HG03342 (cell line): ENCODE results near the gene ZNF451.
"Not testable (repeated sequence)": the region's sequence is repeated elsewhere in the genome, so short reads cannot be mapped to it uniquely, and the experiment has no call there.

Source experiments
- ATAC-seq: cut with Tn5 transposase; IDR thresholded peaks from one replicate; pipeline ENCODE4 v1.9.1; 2021; ENCODE audit warnings: mild to moderate bottlenecking, moderate library complexity; ENCODE audit not compliant: unreplicated experiment

The ZNF451 gene, protein sequence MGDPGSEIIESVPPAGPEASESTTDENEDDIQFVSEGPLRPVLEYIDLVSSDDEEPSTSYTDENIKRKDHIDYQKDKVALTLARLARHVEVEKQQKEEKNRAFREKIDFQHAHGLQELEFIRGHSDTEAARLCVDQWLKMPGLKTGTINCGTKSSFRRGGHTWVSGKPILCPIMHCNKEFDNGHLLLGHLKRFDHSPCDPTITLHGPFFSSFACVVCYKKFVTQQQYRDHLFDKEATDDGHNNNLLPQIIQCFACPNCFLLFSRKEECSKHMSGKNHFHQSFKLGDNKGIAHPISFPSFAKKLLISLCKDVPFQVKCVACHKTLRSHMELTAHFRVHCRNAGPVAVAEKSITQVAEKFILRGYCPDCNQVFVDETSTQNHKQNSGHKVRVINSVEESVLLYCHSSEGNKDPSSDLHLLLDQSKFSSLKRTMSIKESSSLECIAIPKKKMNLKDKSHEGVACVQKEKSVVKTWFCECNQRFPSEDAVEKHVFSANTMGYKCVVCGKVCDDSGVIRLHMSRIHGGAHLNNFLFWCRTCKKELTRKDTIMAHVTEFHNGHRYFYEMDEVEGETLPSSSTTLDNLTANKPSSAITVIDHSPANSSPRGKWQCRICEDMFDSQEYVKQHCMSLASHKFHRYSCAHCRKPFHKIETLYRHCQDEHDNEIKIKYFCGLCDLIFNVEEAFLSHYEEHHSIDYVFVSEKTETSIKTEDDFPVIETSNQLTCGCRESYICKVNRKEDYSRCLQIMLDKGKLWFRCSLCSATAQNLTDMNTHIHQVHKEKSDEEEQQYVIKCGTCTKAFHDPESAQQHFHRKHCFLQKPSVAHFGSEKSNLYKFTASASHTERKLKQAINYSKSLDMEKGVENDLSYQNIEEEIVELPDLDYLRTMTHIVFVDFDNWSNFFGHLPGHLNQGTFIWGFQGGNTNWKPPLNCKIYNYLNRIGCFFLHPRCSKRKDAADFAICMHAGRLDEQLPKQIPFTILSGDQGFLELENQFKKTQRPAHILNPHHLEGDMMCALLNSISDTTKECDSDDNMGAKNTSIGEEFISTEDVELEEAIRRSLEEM

DNA sequence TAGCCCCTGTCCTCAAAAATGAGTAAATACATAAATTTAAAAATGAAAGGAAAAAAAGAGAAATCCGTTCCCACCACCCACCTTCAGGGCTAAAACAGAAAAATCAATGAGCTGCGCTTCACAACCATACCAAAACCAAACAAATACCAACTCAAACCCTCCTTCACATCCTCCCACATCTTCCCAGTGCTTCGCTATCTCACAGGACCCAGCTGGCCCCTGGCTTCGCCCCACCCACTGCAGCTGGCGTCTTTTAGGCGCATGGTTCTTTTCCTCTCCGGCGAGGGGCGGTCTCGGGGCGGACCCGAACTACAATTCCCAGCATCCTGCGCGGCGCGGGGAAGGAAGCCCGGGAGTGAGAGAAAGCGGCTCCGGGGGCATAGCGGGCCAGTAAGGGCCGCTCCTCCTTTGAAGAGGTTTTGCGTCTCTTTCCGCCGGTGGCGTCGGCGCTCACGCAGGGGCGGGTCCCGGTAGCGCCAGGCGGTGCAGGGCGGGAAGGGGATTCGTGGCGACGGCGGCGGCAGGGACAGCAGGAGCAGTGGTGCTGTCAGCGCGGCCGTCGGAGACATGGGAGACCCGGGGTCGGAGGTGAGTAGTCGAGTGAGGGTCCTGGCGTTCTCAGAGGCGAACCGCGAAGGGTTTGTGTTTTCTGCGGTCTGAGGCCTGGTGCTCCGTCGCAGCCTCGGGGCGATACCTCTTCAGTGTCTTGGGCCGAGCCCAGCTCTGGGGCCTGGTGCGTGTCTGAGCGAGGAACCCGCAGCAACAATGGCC lies at the start of gene ZNF451:
TSS of gene ZNF451 (plus strand) at position 502 of the 771 bp plus-strand sequence. CDS start at position 568, 66 bp downstream.
- ATAC-seq: peak; percentile 89

DNA sequence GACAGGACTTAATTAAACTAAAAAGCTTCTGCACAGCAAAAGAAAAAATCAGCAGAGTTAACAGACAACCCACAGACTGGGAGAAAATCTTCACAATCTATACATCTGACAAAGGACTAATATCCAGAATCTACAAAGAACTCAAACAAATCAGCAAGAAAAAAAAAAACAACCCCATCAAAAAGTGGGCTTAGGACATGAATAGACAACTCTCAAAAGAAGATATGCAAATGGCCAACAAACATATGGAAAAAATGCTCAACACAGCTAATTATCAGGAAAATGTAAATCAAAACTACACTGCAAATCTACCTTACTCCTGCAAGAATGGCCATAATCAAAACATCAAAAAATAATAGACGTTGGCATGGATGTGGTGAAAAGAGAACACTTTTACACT lies 45.9 kb upstream of the ZNF451 start:
- ATAC-seq: not testable (repeated sequence)

DNA sequence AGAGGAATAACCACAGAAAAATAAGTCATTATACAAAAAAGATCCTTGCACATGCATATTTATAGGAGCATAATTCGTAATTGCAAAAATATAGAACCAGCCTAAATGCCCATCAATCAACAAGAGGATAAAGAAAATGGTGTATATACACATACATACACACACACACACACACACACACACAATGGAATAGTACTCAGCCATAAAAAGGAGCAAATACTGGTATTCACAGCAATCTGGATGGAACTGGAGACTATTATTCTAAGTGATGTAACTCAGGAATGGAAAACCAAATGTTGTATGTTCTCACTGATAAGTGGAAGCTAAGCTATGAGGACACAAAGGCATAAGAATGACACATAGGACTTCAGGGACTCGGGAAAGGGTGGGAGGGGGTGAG lies 45.4 kb upstream of the ZNF451 start:
- no peak for ATAC-seq

DNA sequence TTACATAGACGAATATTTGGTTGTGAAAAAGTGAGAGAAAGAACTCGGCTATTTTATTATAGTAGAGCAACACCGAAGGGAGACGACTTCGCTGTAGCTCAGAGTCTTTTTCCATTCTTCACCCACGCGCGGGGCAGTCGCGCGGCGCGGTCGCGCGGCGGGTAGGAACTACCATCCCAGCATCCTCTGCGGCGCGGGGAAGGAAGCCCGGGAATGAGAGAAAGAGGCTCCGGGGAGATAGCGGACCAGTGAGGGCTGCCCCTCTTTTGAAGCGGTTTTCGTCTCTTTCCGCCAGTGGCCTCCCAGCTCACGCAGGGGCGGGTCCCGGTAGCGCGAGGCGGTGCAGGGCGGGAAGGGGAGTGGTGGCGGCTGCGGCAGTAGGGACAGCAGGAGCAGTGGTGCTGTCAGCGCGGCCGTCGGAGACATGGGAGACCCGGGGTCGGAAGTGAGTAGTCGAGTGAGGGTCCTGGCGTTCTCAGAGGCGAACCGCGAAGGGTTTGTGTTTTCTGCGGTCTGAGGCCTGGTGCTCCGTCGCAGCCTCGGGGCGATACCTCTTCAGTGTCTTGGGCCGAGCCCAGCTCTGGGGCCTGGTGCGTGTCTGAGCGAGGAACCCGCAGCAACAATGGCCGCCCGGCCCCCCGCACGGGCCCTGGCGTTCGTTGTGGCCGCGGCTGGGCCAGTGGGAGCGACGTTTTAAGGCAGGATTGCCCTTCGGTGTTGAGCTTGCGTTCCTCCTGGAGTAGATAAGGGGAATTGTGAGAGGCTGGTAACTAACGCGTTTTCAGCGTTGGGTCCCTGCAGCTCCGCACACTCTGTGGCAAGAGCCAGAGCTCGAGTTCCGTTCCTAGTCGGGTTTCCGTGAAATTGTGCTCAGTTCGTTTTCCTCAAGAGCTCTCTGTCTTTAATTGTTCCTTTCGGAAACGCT lies 43.4 kb upstream of the ZNF451 start, which contains the start of gene KIAA1586:
TSS of gene KIAA1586 (plus strand) at position 362 of the 925 bp plus-strand sequence. CDS start at position 425, 63 bp downstream.
- ATAC-seq: peak; percentile 86

DNA sequence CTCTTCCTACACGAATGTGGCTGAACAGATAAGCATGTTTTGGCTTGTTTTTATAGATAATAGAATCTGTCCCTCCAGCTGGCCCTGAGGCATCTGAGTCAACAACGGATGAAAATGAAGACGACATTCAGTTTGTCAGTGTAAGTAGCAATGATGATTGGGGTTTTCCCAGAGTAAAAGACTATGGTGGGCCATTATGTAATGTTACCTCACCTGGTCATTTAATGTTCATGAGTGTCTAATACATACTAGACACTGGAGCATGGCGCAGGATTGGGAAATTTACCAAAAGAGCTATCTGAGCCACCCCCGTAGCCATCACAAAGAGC lies 42.8 kb upstream of the ZNF451 start:
- ATAC-seq: peak; percentile 27

DNA sequence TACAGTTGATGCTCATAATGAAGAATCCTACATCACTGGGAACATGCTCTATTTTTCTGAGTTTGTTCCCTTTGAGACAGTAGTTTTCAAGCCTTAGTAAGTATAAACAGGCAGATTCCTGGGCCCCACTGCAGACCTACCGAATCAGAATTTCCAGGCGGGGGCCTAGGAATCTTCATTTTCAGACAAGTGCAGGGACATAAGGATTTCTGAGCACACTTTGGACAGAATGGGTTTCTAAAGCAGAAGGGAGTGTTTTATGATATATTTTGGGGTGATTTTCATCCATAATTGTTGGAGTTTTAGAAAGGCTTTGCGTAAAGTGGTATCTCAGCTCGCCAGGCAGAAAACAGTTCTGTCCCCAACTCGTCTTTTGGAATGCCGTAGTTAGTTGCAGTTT lies 42.1 kb upstream of the ZNF451 start:
- not testable (repeated sequence) for ATAC-seq

DNA sequence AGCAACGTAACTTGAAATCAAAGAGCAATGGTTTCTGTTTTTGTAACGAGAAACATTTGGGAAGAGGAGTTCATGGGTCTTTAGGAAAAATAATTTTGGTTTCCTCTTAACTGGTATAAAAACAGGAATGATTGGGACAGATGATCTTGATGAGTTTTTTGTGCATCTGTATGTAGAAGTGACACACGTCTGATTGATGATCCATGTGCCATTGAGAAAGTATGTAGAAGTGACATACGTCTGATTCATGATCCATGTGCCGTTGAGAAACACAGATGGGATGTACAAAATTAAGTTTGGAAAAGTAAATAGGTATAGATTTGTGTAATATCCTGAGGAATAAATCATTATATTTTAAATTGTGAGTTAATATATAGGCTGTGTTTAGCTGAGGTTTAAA lies 41.4 kb upstream of the ZNF451 start:
- ATAC-seq: no peak

DNA sequence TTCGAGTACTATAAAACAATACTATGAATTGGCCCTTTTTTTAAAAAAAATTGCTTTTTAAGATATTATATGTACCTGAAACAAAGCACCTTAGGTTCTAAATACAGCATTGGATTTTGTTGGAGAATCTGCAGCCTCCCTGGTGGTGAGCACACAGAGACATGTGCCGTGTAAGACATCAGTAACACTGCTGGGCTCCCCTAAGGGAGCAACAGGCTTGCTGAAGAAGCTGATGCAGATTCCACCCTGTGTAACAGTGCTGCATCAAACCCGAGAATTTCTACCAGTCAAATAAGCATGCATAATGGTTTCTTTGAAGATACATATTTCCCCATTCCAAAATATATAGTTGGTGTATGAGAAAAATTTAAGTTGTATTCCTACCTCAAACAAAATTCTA lies 26.1 kb upstream of the ZNF451 start:
- no peak for ATAC-seq

DNA sequence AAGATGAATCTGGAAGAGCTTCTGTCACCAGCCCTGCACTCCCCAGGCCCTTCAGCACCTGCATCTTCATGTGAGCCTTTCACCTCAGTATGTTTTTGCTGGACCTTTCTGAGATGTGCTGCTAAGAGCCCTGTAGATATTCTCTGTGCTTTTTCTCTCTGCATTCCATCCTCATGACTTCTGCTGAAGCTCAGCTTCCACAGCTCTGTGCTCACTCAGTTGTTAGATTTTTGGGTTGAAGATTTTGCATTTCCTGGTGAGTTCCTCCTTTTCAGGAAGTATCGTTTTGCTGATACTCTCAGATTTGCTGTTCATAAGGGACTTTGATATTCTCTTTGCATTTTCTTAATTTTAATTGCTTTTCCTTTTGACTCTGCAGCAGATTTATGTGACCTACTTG lies 25.2 kb upstream of the ZNF451 start:
- no peak for ATAC-seq

DNA sequence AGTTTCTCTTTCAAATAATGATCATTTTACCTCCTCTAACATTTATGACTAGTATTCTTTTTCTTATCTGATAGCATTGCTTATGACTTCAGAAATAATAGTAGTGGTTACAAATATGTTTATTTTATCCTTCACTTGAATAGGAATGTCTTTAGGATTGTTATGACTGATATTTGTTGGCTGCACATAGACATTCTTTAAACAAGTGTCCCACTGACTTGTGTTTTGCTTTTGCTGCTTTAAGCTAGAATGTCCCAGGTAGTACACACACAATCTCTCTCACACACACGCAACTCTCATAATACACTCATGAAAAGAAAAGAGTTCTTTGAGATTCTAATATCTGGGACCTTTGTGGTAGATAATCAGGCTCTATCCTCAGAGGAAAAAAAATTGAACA lies 21.9 kb upstream of the ZNF451 start:
- ATAC-seq: no peak

DNA sequence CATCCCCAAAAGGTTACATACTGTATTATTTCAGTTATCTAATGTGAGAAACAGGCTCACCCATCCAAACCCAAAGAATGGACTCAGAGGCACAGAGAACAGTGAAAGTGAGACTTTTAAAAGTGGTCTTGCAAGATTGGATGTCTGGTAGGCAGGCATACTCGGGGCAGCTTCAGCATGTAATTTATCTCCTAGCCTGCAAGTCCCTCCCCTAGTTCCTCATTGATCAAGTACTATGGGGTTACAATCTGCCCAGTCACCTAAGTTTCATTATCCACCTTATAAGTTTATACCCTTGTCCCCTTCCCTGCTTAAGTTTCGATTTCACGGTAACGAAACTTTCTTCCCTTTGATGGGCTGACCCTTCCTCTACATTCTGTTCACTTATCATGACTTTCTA lies 20.8 kb upstream of the ZNF451 start:
- ATAC-seq: no peak

DNA sequence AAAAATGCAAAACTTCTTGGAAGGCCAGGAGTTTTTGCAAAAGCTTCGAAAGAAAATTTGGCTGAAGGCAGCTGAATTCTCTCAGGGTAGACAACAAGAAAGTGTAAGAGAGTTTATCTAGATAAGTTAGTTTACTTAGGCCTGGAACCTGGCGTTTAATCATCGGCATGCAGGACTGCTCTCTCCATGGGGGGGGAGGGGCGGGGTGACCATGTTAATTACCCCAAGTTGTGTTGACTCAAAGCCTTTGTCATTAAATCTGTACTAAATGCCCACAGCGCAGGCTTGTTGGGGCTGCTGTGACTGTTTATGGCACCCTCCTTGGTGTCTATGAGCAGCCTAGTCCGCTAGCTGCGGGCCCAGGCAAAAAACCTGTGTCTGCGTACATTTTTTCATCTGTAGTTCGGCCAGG lies 20.1 kb upstream of the ZNF451 start:
- ATAC-seq: no peak

DNA sequence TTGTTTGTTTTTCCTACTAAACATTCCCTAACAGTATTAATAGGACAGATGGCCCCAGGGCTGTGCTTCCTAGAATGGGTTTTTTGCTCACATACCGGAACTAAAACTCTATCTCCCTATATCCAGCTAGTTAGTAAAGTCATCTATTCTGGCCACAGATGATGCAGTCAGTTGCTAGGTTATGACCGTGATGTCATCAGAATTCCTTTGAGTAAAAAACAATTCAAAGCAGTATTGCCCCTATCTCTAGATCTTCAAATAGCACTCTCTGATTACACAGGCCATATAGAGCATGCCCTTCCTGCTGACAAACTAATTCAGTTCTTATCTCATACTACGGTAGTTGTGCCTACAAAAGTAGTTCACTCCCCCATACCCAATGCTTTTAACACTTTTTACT lies 17.9 kb upstream of the ZNF451 start:
- no peak for ATAC-seq

DNA sequence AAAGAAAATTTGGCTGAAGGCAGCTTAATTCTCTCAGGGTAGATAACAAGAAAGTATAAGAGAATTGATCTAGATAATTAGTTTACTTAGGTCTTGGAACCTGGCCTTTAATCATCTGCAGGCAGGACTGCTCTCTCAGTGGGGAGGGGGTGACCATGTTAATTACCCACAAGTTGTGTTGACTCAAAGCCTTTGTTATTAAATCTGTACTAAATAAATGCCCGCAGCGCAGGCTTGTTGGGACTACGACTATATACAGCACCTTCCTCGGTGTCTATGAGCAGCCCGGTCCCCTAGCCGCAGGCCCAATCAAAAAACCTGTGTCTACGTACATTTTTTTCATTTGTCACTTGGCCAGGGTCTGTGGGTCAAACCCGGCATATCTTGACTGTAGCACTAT lies 15.6 kb upstream of the ZNF451 start:
- ATAC-seq: no peak

DNA sequence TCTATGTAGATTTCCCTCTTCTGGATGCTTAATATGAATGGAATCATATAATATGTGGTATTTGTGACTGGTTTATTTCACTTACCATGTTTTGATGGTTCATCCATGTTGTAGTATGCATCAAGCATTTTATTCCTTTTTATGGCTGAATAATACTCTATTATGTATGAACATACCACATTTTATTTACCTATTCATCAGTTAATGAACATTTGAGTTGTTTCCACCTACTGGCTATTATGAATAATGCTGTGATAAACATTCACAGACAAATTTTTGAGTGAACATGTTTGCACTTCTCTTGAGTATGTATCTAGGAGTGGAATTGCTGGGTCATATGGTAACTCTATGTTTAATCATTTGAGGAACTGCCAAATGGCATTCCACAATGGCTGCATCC lies 14.9 kb upstream of the ZNF451 start:
- ATAC-seq: no peak

DNA sequence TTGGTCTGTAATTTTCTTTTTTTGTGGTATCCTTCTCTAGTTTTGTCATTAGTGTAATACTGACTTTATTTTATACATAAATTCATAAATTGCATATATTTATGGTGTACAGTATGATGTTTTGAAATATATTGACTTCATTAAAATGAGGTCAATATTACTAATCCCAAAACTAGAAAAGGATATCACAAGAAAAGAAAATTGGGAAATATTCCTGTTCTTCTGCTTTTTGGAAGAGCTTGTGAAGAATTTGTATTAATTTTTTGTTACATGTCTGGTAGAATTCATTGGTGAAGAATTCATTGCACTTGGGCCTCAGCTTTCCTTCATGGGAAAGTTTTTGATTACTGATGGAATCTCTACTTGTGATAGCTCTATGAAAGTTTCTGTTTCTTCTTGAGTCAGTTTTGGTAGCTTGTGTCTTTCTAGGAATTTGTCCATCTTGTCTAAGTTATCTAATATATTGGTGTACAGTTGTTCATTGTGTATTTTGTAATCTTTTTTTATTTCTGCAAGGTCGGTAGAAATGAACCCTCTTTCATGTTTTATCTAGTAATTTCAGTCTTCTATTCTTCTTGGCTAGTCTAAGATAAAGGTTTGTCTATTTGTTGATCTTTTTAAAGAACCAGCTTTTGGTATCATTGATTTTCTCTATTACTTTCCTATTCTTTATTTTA lies 11.3 kb upstream of the ZNF451 start:
- no peak for ATAC-seq

DNA sequence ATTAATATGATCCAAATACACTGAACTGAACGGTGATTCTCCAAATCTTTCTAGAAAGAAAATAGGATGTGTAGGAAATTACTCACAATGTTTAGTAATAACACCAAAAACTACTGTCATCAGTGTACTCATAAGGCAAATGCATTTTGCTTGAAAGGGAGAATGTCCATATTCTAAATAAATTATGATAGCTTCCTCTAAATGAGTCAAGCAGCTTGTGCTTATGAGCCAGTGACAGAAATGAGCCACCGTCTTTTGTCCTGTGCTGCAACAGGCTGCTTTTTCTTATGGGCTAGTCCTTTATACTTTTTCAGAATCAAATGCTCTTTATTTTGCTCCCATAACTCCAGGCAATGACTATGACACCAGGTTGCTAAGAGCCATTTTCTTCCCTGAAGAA lies 4.5 kb upstream of the ZNF451 start:
- no peak for ATAC-seq

DNA sequence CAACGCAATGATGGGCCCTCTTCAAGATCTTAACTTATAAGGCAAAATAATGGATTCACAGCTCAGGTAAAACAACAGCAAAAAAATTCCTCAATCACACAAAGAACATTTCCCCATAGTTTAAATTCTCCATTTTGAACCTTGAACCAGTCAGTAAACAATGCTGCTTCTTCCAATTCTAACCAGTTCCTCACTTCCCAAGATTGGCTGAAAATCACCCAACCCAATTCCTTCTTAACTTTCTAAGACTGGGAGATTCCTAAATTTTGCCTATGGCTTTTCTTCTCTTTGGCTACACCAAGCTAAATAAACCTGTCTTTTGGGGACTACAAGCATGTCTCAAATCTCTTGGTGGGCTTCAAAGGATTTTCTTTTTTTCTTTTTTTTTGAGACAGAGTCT lies 3.1 kb upstream of the ZNF451 start:
- ATAC-seq: no peak

DNA sequence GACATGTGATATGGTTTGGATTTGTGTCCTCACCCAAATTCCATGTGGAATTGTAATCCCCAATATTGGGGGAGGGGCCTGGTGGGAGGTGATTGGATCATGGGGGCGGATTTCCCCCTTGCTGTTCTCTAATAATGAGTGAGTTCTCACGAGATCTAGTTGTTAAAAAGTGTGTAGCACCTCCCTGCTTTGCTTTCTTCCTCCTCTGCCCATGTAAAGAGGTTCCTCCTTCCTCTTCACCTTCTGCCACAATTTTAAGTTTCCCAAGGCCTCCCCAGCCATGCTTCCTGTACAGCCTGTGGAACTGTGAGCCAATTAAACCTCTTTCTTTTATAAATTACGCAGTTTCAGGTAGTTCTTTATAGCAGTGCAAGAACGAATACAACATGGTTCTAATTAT lies 2.1 kb upstream of the ZNF451 start:
- no peak for ATAC-seq
